ENCODE measurements around the gene GRID1.

DNA sequence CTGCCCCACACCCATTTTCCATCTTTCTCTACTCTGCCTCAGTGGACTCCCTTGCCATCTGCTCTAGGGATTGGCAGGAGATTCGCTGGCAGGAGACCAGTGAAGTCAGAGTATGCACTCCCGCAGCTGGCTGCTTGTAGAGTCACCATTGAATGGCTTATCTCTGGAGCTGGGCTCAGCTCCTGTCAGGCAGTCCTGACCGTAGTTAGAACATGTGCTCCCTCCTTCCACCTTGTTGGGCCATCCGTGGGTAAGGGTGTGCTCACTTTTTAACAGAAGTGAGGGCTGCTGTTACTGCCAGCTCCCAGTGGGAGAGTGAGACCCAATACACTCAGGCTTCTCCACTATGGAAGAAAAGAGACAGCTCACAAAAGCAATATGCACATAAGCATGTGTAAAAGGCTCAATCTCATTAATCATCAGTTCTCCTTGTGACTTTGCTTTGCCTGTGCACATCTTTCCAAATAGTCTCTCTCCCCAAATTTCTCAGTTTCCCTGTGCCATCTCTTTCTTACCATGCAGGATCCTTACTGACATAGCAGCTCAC is 773.3 kb downstream of the GRID1 start:
- TF ChIP-seq, protein P1, sequence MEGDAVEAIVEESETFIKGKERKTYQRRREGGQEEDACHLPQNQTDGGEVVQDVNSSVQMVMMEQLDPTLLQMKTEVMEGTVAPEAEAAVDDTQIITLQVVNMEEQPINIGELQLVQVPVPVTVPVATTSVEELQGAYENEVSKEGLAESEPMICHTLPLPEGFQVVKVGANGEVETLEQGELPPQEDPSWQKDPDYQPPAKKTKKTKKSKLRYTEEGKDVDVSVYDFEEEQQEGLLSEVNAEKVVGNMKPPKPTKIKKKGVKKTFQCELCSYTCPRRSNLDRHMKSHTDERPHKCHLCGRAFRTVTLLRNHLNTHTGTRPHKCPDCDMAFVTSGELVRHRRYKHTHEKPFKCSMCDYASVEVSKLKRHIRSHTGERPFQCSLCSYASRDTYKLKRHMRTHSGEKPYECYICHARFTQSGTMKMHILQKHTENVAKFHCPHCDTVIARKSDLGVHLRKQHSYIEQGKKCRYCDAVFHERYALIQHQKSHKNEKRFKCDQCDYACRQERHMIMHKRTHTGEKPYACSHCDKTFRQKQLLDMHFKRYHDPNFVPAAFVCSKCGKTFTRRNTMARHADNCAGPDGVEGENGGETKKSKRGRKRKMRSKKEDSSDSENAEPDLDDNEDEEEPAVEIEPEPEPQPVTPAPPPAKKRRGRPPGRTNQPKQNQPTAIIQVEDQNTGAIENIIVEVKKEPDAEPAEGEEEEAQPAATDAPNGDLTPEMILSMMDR (conservative IDR thresholded peaks at IDR 0.05; ENCODE audit: low read depth, low read length): no peak
- TF ChIP-seq EZH2 (IDR thresholded peaks at IDR 0.05; ENCODE audit: low read length, unreplicated experiment): no peak
- TF ChIP-seq EZH2phosphoT487 (IDR thresholded peaks at IDR 0.05; ENCODE audit: borderline replicate concordance, low read length): no peak

Measured in PC-3 (cell line).